HG03575 (cell line): ENCODE measurements around the gene CHSY1.
"Not testable (repeated sequence)": the region's sequence is repeated elsewhere in the genome, so short reads cannot be mapped to it uniquely, and the experiment has no call there.

Experiments used
- ATAC-seq: cut with Tn5 transposase; IDR thresholded peaks from one replicate; pipeline ENCODE4 v1.9.1; 2021; ENCODE audit not compliant: unreplicated experiment, insufficient number of reproducible peaks, low FRiP score; ENCODE audit errors: extremely low read depth

CHSY1 gene

DNA sequence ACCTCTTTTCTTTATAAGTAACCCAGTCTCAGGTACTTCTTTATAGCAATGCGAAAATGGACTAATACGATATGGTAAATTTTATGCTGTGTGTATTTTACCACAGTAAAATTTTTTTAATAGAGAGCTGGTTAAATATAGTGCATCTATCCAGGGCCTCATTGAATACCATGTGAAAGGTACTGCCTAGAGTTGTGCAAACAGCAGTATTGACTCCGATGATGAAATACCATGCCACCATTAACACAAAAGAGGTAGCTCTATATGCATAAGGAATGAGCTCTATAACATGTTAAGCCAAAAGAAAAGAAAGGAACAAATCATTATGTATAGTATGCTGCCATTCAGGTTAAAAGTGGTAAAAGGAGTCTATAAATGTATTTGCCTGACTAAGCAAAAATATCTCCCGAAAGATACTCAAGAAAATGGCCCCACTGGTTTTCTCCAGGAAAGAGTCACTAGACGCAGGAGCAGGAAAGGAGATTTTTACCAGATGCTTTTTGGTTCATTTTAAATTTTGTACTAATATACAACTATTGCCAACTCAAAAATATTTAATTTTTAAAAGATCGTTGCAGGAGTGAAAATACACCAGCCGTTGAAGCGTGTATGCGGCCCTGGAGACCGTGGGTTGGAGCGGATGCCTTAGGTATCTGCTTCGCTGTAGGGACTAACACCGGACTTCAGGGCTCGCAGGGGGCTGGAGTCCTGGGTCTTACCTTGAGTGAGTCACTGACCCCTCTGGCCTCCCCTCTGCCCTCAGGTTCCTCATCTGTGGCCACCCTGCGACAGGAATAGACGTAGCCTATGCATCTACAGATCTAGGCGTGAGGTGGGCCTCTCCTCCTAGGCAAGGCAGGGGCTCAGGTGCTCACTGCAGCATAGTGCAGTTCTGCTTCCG lies 120.1 kb downstream of the CHSY1 start:
- no peak for ATAC-seq

DNA sequence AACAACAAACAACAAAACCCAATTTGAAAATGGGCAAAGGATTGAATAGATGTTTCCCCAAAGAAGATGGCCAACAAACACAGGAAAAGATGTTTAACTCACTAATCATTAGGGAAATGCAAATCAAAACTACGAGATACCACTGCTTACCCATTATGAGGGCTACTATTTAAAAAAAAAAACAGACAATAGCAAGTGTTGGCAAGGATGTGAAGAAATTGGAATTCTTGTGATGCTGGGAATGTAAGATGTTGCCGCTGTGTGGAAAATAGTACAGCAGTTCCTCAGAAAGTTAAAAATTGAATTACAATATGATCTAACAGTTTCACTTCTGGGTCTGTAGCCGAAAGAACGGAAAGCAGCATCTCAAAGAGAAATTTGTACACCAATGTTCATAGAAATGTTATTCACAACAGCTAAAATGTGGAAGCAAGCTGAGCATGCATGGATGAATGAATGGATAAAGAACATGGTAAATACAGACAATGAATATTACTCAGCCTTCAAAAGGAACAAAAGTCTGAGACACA lies 121.9 kb downstream of the CHSY1 start:
- ATAC-seq = no peak

DNA sequence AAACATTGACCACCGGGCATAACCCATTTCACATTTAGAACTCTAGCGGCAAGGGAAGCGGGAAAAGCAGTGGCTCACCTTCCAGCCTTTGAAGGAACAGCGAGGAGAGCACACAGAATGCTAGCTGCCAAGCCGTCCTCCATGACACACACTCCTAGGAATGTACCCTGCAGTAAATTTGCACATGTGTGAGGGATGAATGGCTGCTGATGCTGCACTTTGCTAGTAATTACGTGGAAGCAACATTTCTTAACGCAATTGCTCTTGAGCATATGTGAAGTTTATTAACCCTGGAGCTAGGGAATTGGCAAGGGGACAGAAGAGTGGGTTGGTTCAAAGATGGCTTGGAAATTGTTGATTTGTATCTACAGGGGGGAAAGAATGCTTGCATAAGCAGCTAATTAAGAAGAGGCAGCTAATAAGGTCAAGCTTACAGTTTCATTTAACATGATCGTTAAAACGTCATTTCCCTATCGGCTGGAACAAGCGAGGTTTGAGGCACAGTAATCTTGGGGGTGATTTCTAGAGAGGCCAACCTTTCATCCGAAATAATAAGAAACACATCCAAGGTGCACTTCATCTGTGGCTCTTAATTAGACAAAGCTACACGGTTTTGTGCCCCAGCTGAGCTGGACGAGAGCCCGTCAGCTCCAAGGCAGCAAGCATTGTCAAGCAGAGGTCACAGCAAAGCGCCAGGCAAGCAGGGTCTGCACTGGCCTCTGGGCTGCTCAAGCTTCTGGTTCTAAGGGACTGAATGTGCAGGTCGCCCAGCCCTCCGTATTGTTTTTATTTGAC lies 123.4 kb downstream of the CHSY1 start:
- no peak for ATAC-seq

DNA sequence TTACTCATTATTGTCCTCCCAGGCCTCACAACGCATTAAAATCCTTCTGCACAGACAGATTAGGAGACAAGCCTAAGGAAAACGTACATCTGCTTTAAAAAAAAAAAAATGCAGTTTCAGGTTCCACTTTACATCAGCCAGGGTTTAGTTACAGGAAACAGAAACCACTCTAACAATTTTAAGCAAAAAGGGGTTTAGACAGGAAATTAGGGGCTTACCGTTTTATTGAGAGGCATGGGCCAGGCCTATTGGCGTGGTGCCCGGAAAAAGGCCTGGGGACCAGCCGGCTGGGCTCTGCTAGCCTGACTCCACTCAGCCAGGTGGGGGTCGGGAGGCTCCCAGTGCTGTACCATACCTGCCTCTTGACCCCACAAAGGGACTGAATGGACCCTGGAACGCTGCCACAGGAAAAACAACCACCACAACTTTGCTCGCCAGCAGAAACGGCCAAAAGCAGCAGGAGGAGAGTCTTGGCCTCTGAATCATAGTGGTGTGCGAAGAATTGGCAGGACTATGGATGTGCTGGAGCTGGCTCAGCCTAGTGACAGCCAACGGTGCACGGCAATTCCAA lies 124.3 kb downstream of the CHSY1 start:
- ATAC-seq = peak; percentile 73

DNA sequence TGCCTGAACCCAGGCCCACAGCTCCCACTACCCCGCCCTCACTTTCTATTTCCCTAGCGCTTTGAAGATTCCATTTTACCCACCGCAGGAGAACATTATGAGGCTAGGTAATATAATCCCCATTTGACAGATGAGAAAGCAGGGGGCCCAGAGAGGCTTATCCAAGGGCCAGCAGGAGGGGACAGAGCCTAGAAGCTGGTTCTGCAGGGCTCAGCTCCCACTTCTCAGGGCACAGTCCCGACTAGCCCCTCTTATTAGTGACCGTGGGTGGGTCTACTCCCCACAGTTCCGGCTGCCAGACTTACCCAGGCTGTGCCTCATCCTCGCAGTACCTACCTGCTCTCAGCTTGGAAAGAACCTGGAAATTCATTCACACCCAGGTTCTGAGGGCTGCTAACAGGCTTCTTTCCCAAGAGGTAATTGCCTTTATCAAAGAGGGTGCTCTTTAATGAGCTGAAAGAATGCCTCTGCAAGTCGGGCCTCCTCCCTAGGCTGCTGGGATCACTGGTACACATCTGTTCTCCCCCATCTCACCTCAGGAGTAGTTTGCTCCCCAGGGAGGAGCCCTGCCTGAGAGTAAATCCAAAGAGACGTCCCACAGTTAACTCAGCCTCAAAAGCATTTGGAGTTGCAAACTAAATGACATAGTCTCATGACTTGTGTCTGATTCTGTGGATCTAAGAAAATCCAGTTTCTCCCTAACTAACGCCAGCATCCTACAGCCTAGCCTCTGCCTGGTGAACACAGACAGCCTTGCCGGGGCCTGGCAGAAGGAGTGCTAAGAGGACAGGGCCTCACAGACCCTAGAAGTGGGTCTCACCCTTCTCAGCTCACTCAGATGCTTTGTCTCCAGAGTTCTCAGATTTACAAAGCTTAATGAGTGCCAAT lies 125.0 kb downstream of the CHSY1 start:
- ATAC-seq = peak; percentile 20

DNA sequence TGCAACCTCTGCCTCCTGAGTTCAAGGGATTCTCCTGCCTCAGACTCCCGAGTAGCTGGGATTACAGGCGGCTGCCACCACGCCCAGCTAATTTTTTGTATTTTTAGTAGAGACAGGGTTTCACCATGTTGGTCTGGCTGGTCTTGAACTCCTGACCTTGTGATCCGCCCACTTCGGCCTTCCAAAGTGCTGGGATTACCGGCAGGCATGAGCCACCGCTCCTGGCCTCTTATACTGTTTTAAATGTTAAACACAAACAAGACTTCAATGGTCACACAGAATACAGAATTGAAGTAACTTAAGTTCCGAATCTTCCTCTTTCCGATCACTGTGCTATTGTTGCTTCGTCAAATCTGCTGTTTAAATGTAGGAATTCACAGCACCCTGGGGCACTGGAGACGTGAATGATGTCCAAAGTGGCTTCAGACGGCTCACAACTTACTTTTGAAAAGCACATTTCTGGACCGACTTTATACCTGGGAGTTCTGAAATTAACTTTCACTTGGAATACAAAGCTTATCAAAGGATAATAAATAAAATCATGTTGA lies 125.9 kb downstream of the CHSY1 start:
- not testable (repeated sequence) for ATAC-seq
